Neural cell (in vitro differentiated cells): Measurements from ENCODE around the gene STK32B. TPM values are rescaled to one million over a fixed set of nuclear protein-coding genes. Genes with fewer than 3 reads are reported as not detected.

Experiments used
- H2AFZ ChIP-seq: fragments of 200-600, 300-800 bp; sonication (generic), shearing (Covaris generic); 2 replicates; pipeline ENCODE4 v1.6.0; 2014; ENCODE audit warnings: low read depth, mild to moderate bottlenecking, antibody characterized with exemption, low read length, moderate library complexity
- H3F3A ChIP-seq: fragments of 200-600 bp; shearing (Covaris generic); 2 replicates; pipeline ENCODE4 v1.6.1; 2016; ENCODE audit warnings: mild to moderate bottlenecking, moderate library complexity, mixed read lengths, antibody characterized with exemption, low read length; ENCODE audit not compliant: insufficient read depth, poor library complexity, severe bottlenecking
- H3K27ac ChIP-seq: fragments of 200-600, 300-800 bp; sonication (generic), shearing (Covaris generic); 2 replicates; pipeline ENCODE4 v1.5.1; 2014; ENCODE audit warnings: mild to moderate bottlenecking, low read length, moderate library complexity
- H3K27me3 ChIP-seq: fragments of 300-800, 200-600 bp; sonication (generic), shearing (Covaris generic); 2 replicates; pipeline ENCODE4 v1.6.0; 2014; ENCODE audit warnings: mild to moderate bottlenecking, low read depth, low read length, moderate library complexity; ENCODE audit not compliant: insufficient read depth
- H3K36me3 ChIP-seq: fragments of 300-800, 200-600 bp; sonication (generic), shearing (Covaris generic); 2 replicates; pipeline ENCODE4 v1.5.1; 2014; ENCODE audit warnings: mild to moderate bottlenecking, antibody characterized with exemption, low read length, moderate library complexity; ENCODE audit not compliant: insufficient read depth
- H3K4me2 ChIP-seq: fragments of 300-800, 200-600 bp; sonication (generic), shearing (Covaris generic); 2 replicates; pipeline ENCODE4 v1.6.0; 2014; ENCODE audit warnings: mild to moderate bottlenecking, low read length
- H3K4me3 ChIP-seq: fragments of 300-800, 200-600 bp; sonication (generic), shearing (Covaris generic); 2 replicates; pipeline ENCODE4 v1.5.1; 2014; ENCODE audit warnings: mild to moderate bottlenecking, low read length, moderate library complexity
- H3K79me2 ChIP-seq: fragments of 200-600 bp; shearing (Covaris generic); replicated peaks from 2 replicates; pipeline ENCODE4 v1.6.0; 2014; ENCODE audit warnings: mild to moderate bottlenecking, low read length, moderate library complexity; ENCODE audit not compliant: insufficient read depth
- H3K9ac ChIP-seq: fragments of 300-800, 200-600 bp; sonication (generic), shearing (Covaris generic); 2 replicates; pipeline ENCODE4 v1.6.1; 2016; ENCODE audit warnings: mild to moderate bottlenecking, low read length, mixed read lengths
- H3K9me2 ChIP-seq: fragments of 200-600 bp; shearing (Covaris generic); 2 replicates; pipeline ENCODE4 v1.6.1; 2016; ENCODE audit warnings: mild to moderate bottlenecking, low read length, mixed read lengths; ENCODE audit not compliant: insufficient read depth
- H3K9me3 ChIP-seq: fragments of 200-600, 300-800 bp; sonication (generic), shearing (Covaris generic); 2 replicates; pipeline ENCODE4 v1.6.1; 2016; ENCODE audit warnings: mild to moderate bottlenecking, mixed run types, low read length, moderate library complexity, mixed read lengths
- H4K20me1 ChIP-seq: fragments of 200-600 bp; shearing (Covaris generic); 2 replicates; pipeline ENCODE4 v1.6.1; 2016; ENCODE audit warnings: mild to moderate bottlenecking, mixed run types; ENCODE audit not compliant: insufficient read depth
- EP300 ChIP-seq: fragments of 450-650 bp; conservative IDR thresholded peaks from 2 replicates; pipeline ENCODE4 v1.6.1; 2014; ENCODE audit warnings: antibody characterized with exemption, mild to moderate bottlenecking, moderate library complexity; ENCODE audit not compliant: poor library complexity, severe bottlenecking
- EZH2 ChIP-seq: fragments of 200-600, 300-800 bp; shearing (Covaris generic), sonication (generic); IDR thresholded peaks from 2 replicates; pipeline ENCODE4 v1.6.1; 2014; ENCODE audit warnings: antibody characterized with exemption, low read length, borderline replicate concordance, mild to moderate bottlenecking; ENCODE audit not compliant: insufficient read depth, poor library complexity, severe bottlenecking
- MXI1 ChIP-seq: fragments of 450-650 bp; conservative IDR thresholded peaks from 2 replicates; pipeline ENCODE4 v1.6.1; 2014; ENCODE audit warnings: antibody characterized with exemption, mild to moderate bottlenecking; ENCODE audit not compliant: poor library complexity, severe bottlenecking
- POLR2AphosphoS5 ChIP-seq: IDR thresholded peaks from 2 replicates; pipeline ENCODE4 v1.6.1; 2012
- RAD21 ChIP-seq: fragments of 450-650 bp; conservative IDR thresholded peaks from 2 replicates; pipeline ENCODE4 v1.6.1; 2014; ENCODE audit warnings: antibody characterized with exemption, mild to moderate bottlenecking, moderate library complexity
- SMC3 ChIP-seq: fragments of 450-650 bp; conservative IDR thresholded peaks from 2 replicates; pipeline ENCODE4 v1.6.1; 2014; ENCODE audit warnings: antibody characterized with exemption, mild to moderate bottlenecking, moderate library complexity; ENCODE audit not compliant: poor library complexity
- TAF1 ChIP-seq: IDR thresholded peaks from 2 replicates; pipeline ENCODE4 v1.6.1; 2012; ENCODE audit warnings: low read depth
- polyA plus RNA-seq: library from polyadenylated mRNA; depleted of rRNA; stranded (reverse); fragments of >200 nt; gene quantifications from 2 replicates; pipeline ENCODE4 v1.2.3, GENCODE V29; 2014
- TF ChIP-seq, protein P1 (sequence below): fragments of 450-650 bp; IDR thresholded peaks from 2 replicates; pipeline ENCODE4 v1.5.1; 2014; ENCODE audit warnings: antibody characterized with exemption, mild to moderate bottlenecking, moderate library complexity; ENCODE audit not compliant: poor library complexity, severe bottlenecking
- TF ChIP-seq, protein P2 (sequence below): IDR thresholded peaks from 2 replicates; pipeline ENCODE4 v1.6.1; 2012; ENCODE audit warnings: borderline replicate concordance

The STK32B gene
- polyA plus RNA-seq, 1 donor from 2014 or later = 42.8 TPM

GRCh38 chr4:5500165-5500564 lies 448.9 kb downstream of the STK32B start:
- Histone ChIP-seq H3K4me2 (no peak overlapping the region), H3K9me3 (no peaks in the 10 kb centered on the region), H2AFZ (no peak overlapping the region), H3K36me3 (no peaks in the 10 kb centered on the region), H3K4me3 (no peak overlapping the region), H3K79me2 (no peaks in the 10 kb centered on the region), H3K27ac (no peak overlapping the region), H3K9me2 (no peaks in the 10 kb centered on the region), H3K9ac (no peak overlapping the region), H3F3A (no peaks in the 10 kb centered on the region), H3K27me3 (no peaks in the 10 kb centered on the region), H4K20me1 (no peaks in the 10 kb centered on the region)
- no peak for TF ChIP-seq EP300
- TF ChIP-seq, protein P1, sequence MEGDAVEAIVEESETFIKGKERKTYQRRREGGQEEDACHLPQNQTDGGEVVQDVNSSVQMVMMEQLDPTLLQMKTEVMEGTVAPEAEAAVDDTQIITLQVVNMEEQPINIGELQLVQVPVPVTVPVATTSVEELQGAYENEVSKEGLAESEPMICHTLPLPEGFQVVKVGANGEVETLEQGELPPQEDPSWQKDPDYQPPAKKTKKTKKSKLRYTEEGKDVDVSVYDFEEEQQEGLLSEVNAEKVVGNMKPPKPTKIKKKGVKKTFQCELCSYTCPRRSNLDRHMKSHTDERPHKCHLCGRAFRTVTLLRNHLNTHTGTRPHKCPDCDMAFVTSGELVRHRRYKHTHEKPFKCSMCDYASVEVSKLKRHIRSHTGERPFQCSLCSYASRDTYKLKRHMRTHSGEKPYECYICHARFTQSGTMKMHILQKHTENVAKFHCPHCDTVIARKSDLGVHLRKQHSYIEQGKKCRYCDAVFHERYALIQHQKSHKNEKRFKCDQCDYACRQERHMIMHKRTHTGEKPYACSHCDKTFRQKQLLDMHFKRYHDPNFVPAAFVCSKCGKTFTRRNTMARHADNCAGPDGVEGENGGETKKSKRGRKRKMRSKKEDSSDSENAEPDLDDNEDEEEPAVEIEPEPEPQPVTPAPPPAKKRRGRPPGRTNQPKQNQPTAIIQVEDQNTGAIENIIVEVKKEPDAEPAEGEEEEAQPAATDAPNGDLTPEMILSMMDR = no peak
- no peak for TF ChIP-seq POLR2AphosphoS5
- TF ChIP-seq MXI1 = no peak
- TF ChIP-seq TAF1 = no peak
- TF ChIP-seq, protein P2, sequence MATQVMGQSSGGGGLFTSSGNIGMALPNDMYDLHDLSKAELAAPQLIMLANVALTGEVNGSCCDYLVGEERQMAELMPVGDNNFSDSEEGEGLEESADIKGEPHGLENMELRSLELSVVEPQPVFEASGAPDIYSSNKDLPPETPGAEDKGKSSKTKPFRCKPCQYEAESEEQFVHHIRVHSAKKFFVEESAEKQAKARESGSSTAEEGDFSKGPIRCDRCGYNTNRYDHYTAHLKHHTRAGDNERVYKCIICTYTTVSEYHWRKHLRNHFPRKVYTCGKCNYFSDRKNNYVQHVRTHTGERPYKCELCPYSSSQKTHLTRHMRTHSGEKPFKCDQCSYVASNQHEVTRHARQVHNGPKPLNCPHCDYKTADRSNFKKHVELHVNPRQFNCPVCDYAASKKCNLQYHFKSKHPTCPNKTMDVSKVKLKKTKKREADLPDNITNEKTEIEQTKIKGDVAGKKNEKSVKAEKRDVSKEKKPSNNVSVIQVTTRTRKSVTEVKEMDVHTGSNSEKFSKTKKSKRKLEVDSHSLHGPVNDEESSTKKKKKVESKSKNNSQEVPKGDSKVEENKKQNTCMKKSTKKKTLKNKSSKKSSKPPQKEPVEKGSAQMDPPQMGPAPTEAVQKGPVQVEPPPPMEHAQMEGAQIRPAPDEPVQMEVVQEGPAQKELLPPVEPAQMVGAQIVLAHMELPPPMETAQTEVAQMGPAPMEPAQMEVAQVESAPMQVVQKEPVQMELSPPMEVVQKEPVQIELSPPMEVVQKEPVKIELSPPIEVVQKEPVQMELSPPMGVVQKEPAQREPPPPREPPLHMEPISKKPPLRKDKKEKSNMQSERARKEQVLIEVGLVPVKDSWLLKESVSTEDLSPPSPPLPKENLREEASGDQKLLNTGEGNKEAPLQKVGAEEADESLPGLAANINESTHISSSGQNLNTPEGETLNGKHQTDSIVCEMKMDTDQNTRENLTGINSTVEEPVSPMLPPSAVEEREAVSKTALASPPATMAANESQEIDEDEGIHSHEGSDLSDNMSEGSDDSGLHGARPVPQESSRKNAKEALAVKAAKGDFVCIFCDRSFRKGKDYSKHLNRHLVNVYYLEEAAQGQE = no peak
- TF ChIP-seq RAD21 = no peak
- TF ChIP-seq SMC3 = no peak

- H3K4me3 ChIP-seq = peak overlapping the region; percentile 2
- no peaks in the 10 kb centered on the region for H4K20me1 ChIP-seq
- H3K9me3 ChIP-seq = no peaks in the 10 kb centered on the region
- peak overlapping the region; percentile 19 for H3K27ac ChIP-seq
- no peaks in the 10 kb centered on the region for H3K36me3 ChIP-seq
- H3K9me2 ChIP-seq = no peaks in the 10 kb centered on the region
- no peaks in the 10 kb centered on the region for H3K79me2 ChIP-seq
- H2AFZ ChIP-seq = no peak overlapping the region
- H3K4me2 ChIP-seq = no peak overlapping the region
- peak overlapping the region; percentile 0 for H3K9ac ChIP-seq
- no peak for TF ChIP-seq POLR2AphosphoS5
- no peak for TF ChIP-seq EP300
- TF ChIP-seq TAF1 = no peak
- TF ChIP-seq SMC3 = no peak
- TF ChIP-seq, protein P1 = no peak
- TF ChIP-seq MXI1 = no peak
- TF ChIP-seq RAD21 = peak; percentile 17
- TF ChIP-seq EZH2 = no peak
- H3F3A ChIP-seq = no peaks in the 10 kb centered on the region
- no peaks in the 10 kb centered on the region for H3K27me3 ChIP-seq
Observed at GRCh38 chr4:5503336-5503936, 452.2 kb downstream of the STK32B start.
